SK-N-SH (cell line): ENCODE measurements around the gene MTA2. TPM values are rescaled to one million over a fixed set of nuclear protein-coding genes. Genes with fewer than 3 reads are reported as not detected.
"Not testable (repeated sequence)": the region's sequence is repeated elsewhere in the genome, so short reads cannot be mapped to it uniquely, and the experiment has no call there.

ENCODE experiments used
- CTCF ChIA-PET: fragments of 300-600, 350-600 bp; formaldehyde crosslinking; extraction: SDS; loops from one replicate; lab custom pipeline; 2021; lab: Yijun Ruan, JAX
- POLR2A ChIA-PET: fragments of 350-600 bp; sonication (Branson Sonifier 250); formaldehyde crosslinking; extraction: SDS; loops from one replicate; lab custom pipeline; 2020; ENCODE audit warnings: antibody characterized with exemption, inconsistent platforms; lab: Yijun Ruan, JAX
- DNase-seq: peaks from one replicate; pipeline ENCODE4 v3.0.0; 2012
- H2AFZ ChIP-seq: fragments of 200-600 bp; sonication (generic); 2 replicates; pipeline ENCODE4 v1.8.1; 2016; ENCODE audit warnings: antibody characterized with exemption, mild to moderate bottlenecking, low read depth
- H3F3A ChIP-seq: fragments of 200-600 bp; sonication (generic); replicated peaks from 2 replicates; pipeline ENCODE3; 2016; ENCODE audit warnings: antibody characterized with exemption, mild to moderate bottlenecking; ENCODE audit not compliant: insufficient read depth
- H3K27ac ChIP-seq, 2 experiments: fragments of 200-500 bp in 1 of 2; fragments of 200-600 bp in 1 of 2; sonication (Bioruptor generic) in 1 of 2; sonication (generic), shearing (Covaris generic) in 1 of 2; 2 replicates each; pipeline versions ENCODE4 v1.5.1 to v1.6.1; 2014 to 2016; ENCODE audit warnings: low read depth in 2 of 2, inconsistent platforms in 1 of 2, low read length in 1 of 2, mild to moderate bottlenecking in 1 of 2, mixed read lengths in 1 of 2
- H3K27me3 ChIP-seq: fragments of 200-600 bp; sonication (generic), shearing (Covaris generic); 2 replicates; pipeline ENCODE4 v1.6.1; 2016; ENCODE audit warnings: mixed run types; ENCODE audit not compliant: insufficient read depth
- H3K36me3 ChIP-seq, 2 experiments: fragments of 200-500 bp in 1 of 2; fragments of 200-600 bp in 1 of 2; sonication (Bioruptor generic) in 1 of 2; sonication (generic) in 1 of 2; replicated peaks in 1 of 2; 2 replicates each; pipeline versions ENCODE3 to v1.5.1; 2014 to 2016; ENCODE audit warnings: low read length in 1 of 2, mild to moderate bottlenecking in 1 of 2; ENCODE audit not compliant: insufficient read depth in 2 of 2, control insufficient read depth in 1 of 2
- H3K4me1 ChIP-seq, 2 experiments: fragments of 200-500 bp in 1 of 2; fragments of 200-600 bp in 1 of 2; sonication (Bioruptor generic) in 1 of 2; sonication (generic), shearing (Covaris generic) in 1 of 2; 2 replicates each; pipeline versions ENCODE4 v1.5.1 to v1.6.1; 2014 to 2016; ENCODE audit warnings: low read depth in 1 of 2, low read length in 1 of 2, mixed run types in 1 of 2; ENCODE audit not compliant: insufficient read depth in 2 of 2, control insufficient read depth in 1 of 2
- H3K4me2 ChIP-seq: fragments of 200-600 bp; sonication (generic), shearing (Covaris generic); 2 replicates; pipeline ENCODE4 v1.6.1; 2017; ENCODE audit warnings: mixed run types
- H3K4me3 ChIP-seq, 2 experiments: fragments of 200-500 bp in 1 of 2; fragments of 200-600 bp in 1 of 2; sonication (Bioruptor generic) in 1 of 2; sonication (generic), shearing (Covaris generic) in 1 of 2; 2 replicates each; pipeline versions ENCODE4 v1.5.1 to v1.8.1; 2014 to 2016; ENCODE audit warnings: low read depth in 2 of 2, inconsistent platforms in 1 of 2, low read length in 1 of 2, mild to moderate bottlenecking in 1 of 2, mixed read lengths in 1 of 2, moderate library complexity in 1 of 2
- H3K79me2 ChIP-seq: fragments of 200-600 bp; sonication (generic); 2 replicates; pipeline ENCODE4 v1.8.1; 2017; ENCODE audit warnings: mild to moderate bottlenecking; ENCODE audit not compliant: insufficient read depth
- H3K9ac ChIP-seq: fragments of 200-600 bp; sonication (generic); 2 replicates; pipeline ENCODE4 v1.6.1; 2017; ENCODE audit warnings: mixed run types
- H3K9me2 ChIP-seq: fragments of 200-600 bp; sonication (generic); 2 replicates; pipeline ENCODE4 v1.6.1; 2017; ENCODE audit warnings: mixed run types
- H3K9me3 ChIP-seq: fragments of 200-600 bp; sonication (generic); 2 replicates; pipeline ENCODE4 v1.6.1; 2017; ENCODE audit warnings: mixed run types, mild to moderate bottlenecking, moderate library complexity
- H4K20me1 ChIP-seq: fragments of 200-600 bp; sonication (generic); 2 replicates; pipeline ENCODE4 v1.6.1; 2017; ENCODE audit warnings: mild to moderate bottlenecking, mixed run types; ENCODE audit not compliant: insufficient read depth
- CHD2 ChIP-seq: fragments of 150-350 bp; IDR thresholded peaks from 2 replicates; pipeline ENCODE4 v1.6.1; 2018; ENCODE audit warnings: low read length; ENCODE audit not compliant: partially characterized antibody
- EP300 ChIP-seq, 2 experiments: IDR thresholded peaks; 2 replicates each; pipeline versions ENCODE4 v1.4.0 to v1.6.1; 2012; ENCODE audit warnings: borderline replicate concordance in 1 of 2, low read depth in 1 of 2, low read length in 1 of 2
- EZH2phosphoT487 ChIP-seq: fragments of 200-600 bp; sonication (generic); IDR thresholded peaks from 2 replicates; pipeline ENCODE4 v1.6.1; 2017; ENCODE audit warnings: low read depth, mixed run types, mild to moderate bottlenecking, antibody characterized with exemption, moderate library complexity, borderline replicate concordance
- JUND ChIP-seq: IDR thresholded peaks from 2 replicates; pipeline ENCODE4 v1.4.0; 2012
- MEF2A ChIP-seq: IDR thresholded peaks from 2 replicates; pipeline ENCODE4 v1.4.0; 2012; ENCODE audit warnings: low read depth, borderline replicate concordance
- NFIC ChIP-seq: IDR thresholded peaks from 2 replicates; pipeline ENCODE4 v1.4.0; 2012; ENCODE audit warnings: borderline replicate concordance
- NRF1 ChIP-seq: IDR thresholded peaks from 2 replicates; pipeline ENCODE4 v1.6.1; 2012; ENCODE audit warnings: low read depth, mild to moderate bottlenecking, low read length
- RCOR1 ChIP-seq: fragments of 150-350 bp; IDR thresholded peaks from 2 replicates; pipeline ENCODE4 v1.6.1; 2017; ENCODE audit warnings: antibody characterized with exemption, low read length
- RFX5 ChIP-seq: IDR thresholded peaks from 2 replicates; pipeline ENCODE4 v1.6.1; 2012; ENCODE audit warnings: mild to moderate bottlenecking, improper control_type of control experiment, low read length
- RXRA ChIP-seq: IDR thresholded peaks from 2 replicates; pipeline ENCODE4 v1.4.0; 2012; ENCODE audit warnings: low read depth, mild to moderate bottlenecking, borderline replicate concordance
- TAF1 ChIP-seq: IDR thresholded peaks from 2 replicates; pipeline ENCODE4 v1.6.1; 2012; ENCODE audit warnings: low read depth, mild to moderate bottlenecking, low read length, moderate library complexity, borderline replicate concordance
- TCF12 ChIP-seq: IDR thresholded peaks from 2 replicates; pipeline ENCODE4 v1.4.0; 2012
- TEAD4 ChIP-seq: IDR thresholded peaks from 2 replicates; pipeline ENCODE4 v1.4.0; 2012; ENCODE audit warnings: mild to moderate bottlenecking, borderline replicate concordance; ENCODE audit not compliant: insufficient read depth
- YY1 ChIP-seq: IDR thresholded peaks from 2 replicates; pipeline ENCODE4 v1.4.0; 2012; ENCODE audit warnings: low read depth, mild to moderate bottlenecking
- WGBS: methylation state at CpG from one replicate; pipeline ENCODE4 v1.1.6; 2017; ENCODE audit warnings: low lambda C conversion rate; 5-methylcytosine and 5-hydroxymethylcytosine counted together
- polyA plus RNA-seq, 3 experiments: library from polyadenylated mRNA; depleted of rRNA; stranded (reverse); fragments of >200 nt; gene quantifications; 2 replicates each; pipeline ENCODE4 v1.2.3, GENCODE V29; 2012
- TF ChIP-seq, protein P1 (sequence below): fragments of 200-600 bp; sonication (generic); IDR thresholded peaks from 2 replicates; pipeline ENCODE4 v1.6.1; 2017; ENCODE audit warnings: antibody characterized with exemption, mild to moderate bottlenecking, moderate library complexity
- TF ChIP-seq, protein P2 (sequence below): IDR thresholded peaks from 2 replicates; pipeline ENCODE4 v1.4.0; 2012; ENCODE audit warnings: low read depth
- TF ChIP-seq, protein P3 (sequence below): IDR thresholded peaks from 2 replicates; pipeline ENCODE4 v1.6.1; 2012; ENCODE audit warnings: mild to moderate bottlenecking, low read depth, low read length, moderate library complexity

MTA2 gene
- polyA plus RNA-seq, 1 of the 3 experiments (the other 2 are of a cell fraction), result 18.4 TPM

DNA sequence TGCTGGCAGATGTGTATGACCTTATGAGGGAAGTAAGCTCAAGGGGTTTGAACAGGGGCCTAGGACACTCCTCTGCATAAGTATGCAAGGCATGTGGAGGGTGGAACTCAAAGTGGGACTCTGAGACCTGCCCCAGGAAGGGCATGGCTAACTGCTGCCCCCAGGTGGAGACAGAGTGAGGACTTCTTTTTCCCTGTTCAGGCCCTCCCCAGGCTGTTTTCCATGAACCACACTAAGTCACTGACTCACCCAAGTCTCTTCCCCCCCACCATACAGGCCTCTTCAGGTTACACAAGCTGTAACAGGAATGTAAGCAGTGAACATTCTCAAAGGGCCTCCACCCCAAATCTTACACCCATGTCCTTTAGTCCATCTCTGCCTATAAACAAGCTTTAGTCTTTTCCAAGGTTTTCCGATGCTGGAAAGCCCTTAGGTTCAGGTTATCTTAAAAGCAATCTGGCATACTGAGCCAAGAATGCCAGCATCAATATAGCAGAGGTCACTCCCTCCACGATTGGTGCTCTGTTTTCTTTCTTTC, 41.0 kb downstream of the MTA2 start (continued):
- TF ChIP-seq, protein P1, sequence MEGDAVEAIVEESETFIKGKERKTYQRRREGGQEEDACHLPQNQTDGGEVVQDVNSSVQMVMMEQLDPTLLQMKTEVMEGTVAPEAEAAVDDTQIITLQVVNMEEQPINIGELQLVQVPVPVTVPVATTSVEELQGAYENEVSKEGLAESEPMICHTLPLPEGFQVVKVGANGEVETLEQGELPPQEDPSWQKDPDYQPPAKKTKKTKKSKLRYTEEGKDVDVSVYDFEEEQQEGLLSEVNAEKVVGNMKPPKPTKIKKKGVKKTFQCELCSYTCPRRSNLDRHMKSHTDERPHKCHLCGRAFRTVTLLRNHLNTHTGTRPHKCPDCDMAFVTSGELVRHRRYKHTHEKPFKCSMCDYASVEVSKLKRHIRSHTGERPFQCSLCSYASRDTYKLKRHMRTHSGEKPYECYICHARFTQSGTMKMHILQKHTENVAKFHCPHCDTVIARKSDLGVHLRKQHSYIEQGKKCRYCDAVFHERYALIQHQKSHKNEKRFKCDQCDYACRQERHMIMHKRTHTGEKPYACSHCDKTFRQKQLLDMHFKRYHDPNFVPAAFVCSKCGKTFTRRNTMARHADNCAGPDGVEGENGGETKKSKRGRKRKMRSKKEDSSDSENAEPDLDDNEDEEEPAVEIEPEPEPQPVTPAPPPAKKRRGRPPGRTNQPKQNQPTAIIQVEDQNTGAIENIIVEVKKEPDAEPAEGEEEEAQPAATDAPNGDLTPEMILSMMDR, result peak; percentile 87
- peak; percentile 75 for TF ChIP-seq NFIC
- TF ChIP-seq RCOR1, result no peak; the same call in 1 of the 2 replicates
- TF ChIP-seq RXRA, result 0 out of 2 replicates have a peak, but pooled peaks have one; percentile 51
- no peak for TF ChIP-seq CHD2
- no peak for TF ChIP-seq EZH2phosphoT487
- TF ChIP-seq, protein P2, sequence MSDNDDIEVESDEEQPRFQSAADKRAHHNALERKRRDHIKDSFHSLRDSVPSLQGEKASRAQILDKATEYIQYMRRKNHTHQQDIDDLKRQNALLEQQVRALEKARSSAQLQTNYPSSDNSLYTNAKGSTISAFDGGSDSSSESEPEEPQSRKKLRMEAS, result peak; percentile 30; the same call in 1 of the 2 replicates
- no peak for TF ChIP-seq MEF2A
- peak in 1 of 2 experiments; percentile 32; a peak in 1 of 4 replicates for TF ChIP-seq EP300 (IDR thresholded peaks at IDR 0.05; ENCODE audit: borderline replicate concordance in 1 of 2, low read depth in 1 of 2, low read length in 1 of 2)

DNA sequence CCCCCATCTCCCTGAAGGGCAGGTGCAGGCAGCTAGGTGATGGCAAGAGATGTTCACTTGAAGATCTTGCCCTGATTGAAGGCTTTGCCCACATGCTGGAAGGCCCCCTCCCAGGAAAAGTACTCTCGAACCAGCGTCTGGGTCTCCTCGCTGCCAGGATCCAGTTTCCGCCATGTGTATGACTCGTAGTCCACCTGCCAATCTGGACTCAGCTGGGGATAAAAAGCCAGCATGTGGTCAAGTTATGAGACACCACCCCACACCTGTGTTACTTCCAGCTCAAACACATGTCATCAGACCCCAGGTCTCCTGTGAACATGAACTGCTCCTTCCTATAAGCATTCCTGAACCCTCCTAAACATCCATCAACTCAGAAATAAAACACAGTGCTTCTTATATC, 42.0 kb downstream of the MTA2 start:
- not testable (repeated sequence) for H3K27me3 ChIP-seq, H3K9me2 ChIP-seq, H3K9me3 ChIP-seq, H3K9ac ChIP-seq, DNase-seq, H2AFZ ChIP-seq, H3K4me3 ChIP-seq
- peaks cover 82% of the 10 kb centered on the region for H3F3A ChIP-seq
- 0 out of 2 replicates have a peak overlapping the region, but pooled peaks have one; percentile 18 for H3K4me2 ChIP-seq
- H3K36me3 ChIP-seq, result peaks cover 41 to 46% of the 10 kb centered on the region in 2 experiments
- peaks cover 26 to 55% of the 10 kb centered on the region in 2 experiments for H3K4me1 ChIP-seq
- peaks cover 19% of the 10 kb centered on the region for H4K20me1 ChIP-seq
- 75% methylated on average over 4 of the region's 5 CpGs for WGBS
- TF ChIP-seq TCF12, result peak; percentile 42; the same call in 1 of the 2 replicates
- CTCF ChIA-PET, result interaction anchor here (1.1 to 11.8 kb wide), 9 partner anchors 8 to 178 kb away, joined by 3 to 90 read pairs (median 7); partner anchors contain the start of genes AHNAK and TUT1
- H3K27ac ChIP-seq, result peak overlapping the region in 1 of 2 experiments; percentile 80; a peak in 1 of 4 replicates
- POLR2A ChIA-PET, result interaction anchor here (1.7 kb wide), 2 partner anchors 13 to 32 kb away, joined by 3 to 6 read pairs; partner anchors contain the start of gene TUT1
- peaks cover 51% of the 10 kb centered on the region for H3K79me2 ChIP-seq

DNA sequence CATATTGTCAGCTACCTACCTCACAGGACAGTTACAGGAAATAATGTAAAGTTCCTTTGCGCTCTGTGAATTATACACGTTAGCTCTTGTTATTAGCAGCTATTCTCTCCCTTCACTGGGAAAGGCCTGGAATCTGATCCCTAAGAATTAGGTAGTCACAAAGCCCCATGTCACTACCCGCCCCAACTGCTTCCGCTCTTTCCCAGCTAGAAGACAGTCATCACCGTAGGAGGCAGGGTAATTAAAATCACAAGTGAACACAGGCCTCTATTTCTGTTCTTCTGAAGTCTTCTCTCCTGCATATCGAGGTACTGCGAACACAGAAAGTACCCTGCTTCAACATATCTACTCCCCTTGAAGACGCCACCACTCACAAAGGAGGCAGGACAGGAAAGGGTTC, 42.5 kb downstream of the MTA2 start:
- Histone ChIP-seq H3K4me1 (peaks cover 30 to 59% of the 10 kb centered on the region in 2 experiments), H3K9me2 (no peaks in the 10 kb centered on the region), H3F3A (peaks cover 83% of the 10 kb centered on the region), H3K36me3 (peaks cover 41 to 46% of the 10 kb centered on the region in 2 experiments), H3K4me2 (no peak overlapping the region), H3K79me2 (peaks cover 51% of the 10 kb centered on the region), H3K4me3 (no peak overlapping the region), H4K20me1 (peaks cover 19% of the 10 kb centered on the region), H2AFZ (no peak overlapping the region), H3K9me3 (no peaks in the 10 kb centered on the region), H3K27ac (peak overlapping the region in 1 of 2 experiments; percentile 80; a peak in 1 of 4 replicates), H3K27me3 (no peaks in the 10 kb centered on the region), H3K9ac (no peak overlapping the region)
- POLR2A ChIA-PET, result interaction anchor here (1.7 kb wide), 1 partner anchor 32 kb away, joined by 6 read pairs; the partner anchor contains the start of gene TUT1
- WGBS, result 88% methylated on average over 8 of the region's 8 CpGs
- CTCF ChIA-PET, result interaction anchor here (1.1 to 11.8 kb wide), 5 partner anchors 8 to 165 kb away, joined by 4 to 90 read pairs (median 12); partner anchors contain the start of gene TUT1
- no peak for DNase-seq
- TF ChIP-seq JUND (no peak), RFX5 (no peak), TEAD4 (no peak), YY1 (no peak), RXRA (no peak), RCOR1 (no peak), TAF1 (no peak), EZH2phosphoT487 (no peak), NRF1 (no peak), EP300 (IDR thresholded peaks at IDR 0.05; ENCODE audit: borderline replicate concordance in 1 of 2, low read depth in 1 of 2, low read length in 1 of 2) (no peak)
- TF ChIP-seq, protein P3, sequence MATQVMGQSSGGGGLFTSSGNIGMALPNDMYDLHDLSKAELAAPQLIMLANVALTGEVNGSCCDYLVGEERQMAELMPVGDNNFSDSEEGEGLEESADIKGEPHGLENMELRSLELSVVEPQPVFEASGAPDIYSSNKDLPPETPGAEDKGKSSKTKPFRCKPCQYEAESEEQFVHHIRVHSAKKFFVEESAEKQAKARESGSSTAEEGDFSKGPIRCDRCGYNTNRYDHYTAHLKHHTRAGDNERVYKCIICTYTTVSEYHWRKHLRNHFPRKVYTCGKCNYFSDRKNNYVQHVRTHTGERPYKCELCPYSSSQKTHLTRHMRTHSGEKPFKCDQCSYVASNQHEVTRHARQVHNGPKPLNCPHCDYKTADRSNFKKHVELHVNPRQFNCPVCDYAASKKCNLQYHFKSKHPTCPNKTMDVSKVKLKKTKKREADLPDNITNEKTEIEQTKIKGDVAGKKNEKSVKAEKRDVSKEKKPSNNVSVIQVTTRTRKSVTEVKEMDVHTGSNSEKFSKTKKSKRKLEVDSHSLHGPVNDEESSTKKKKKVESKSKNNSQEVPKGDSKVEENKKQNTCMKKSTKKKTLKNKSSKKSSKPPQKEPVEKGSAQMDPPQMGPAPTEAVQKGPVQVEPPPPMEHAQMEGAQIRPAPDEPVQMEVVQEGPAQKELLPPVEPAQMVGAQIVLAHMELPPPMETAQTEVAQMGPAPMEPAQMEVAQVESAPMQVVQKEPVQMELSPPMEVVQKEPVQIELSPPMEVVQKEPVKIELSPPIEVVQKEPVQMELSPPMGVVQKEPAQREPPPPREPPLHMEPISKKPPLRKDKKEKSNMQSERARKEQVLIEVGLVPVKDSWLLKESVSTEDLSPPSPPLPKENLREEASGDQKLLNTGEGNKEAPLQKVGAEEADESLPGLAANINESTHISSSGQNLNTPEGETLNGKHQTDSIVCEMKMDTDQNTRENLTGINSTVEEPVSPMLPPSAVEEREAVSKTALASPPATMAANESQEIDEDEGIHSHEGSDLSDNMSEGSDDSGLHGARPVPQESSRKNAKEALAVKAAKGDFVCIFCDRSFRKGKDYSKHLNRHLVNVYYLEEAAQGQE, result no peak
- TF ChIP-seq, protein P2, result no peak
